ENCODE data around the gene CUL3.

DNA sequence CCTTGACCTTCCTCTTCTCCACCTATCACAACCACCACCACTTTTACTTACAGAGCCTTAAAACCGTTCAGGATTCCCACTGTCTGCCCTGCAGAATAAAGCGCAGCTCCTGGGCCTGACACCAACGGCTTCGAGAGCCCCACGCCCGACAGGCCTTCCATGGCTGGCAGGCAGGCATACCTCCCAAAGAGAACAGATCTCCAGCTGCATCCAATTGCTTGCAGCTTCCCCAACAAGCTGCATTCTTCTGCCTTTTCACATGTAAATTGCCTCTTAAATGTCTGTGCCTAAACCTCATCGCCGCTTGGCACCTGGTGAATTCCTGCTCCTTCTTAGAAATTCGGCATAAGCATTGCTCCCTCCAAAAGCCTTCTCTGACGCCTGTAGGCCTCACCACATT lies 151.7 kb downstream of the CUL3 start:
- TF ChIP-seq, protein P1, sequence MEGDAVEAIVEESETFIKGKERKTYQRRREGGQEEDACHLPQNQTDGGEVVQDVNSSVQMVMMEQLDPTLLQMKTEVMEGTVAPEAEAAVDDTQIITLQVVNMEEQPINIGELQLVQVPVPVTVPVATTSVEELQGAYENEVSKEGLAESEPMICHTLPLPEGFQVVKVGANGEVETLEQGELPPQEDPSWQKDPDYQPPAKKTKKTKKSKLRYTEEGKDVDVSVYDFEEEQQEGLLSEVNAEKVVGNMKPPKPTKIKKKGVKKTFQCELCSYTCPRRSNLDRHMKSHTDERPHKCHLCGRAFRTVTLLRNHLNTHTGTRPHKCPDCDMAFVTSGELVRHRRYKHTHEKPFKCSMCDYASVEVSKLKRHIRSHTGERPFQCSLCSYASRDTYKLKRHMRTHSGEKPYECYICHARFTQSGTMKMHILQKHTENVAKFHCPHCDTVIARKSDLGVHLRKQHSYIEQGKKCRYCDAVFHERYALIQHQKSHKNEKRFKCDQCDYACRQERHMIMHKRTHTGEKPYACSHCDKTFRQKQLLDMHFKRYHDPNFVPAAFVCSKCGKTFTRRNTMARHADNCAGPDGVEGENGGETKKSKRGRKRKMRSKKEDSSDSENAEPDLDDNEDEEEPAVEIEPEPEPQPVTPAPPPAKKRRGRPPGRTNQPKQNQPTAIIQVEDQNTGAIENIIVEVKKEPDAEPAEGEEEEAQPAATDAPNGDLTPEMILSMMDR (IDR thresholded peaks at IDR 0.05), result no peak
- TF ChIP-seq POLR2AphosphoS5 (IDR thresholded peaks at IDR 0.05), result no peak
- TF ChIP-seq POLR2A (IDR thresholded peaks at IDR 0.05), result no peak

Data from stomach (tissue), 4 donors.